ENCODE data around the gene MCEMP1.
"Not testable (repeated sequence)": the region's sequence is repeated elsewhere in the genome, so short reads cannot be mapped to it uniquely, and the experiment has no call there.

The MCEMP1 gene

DNA sequence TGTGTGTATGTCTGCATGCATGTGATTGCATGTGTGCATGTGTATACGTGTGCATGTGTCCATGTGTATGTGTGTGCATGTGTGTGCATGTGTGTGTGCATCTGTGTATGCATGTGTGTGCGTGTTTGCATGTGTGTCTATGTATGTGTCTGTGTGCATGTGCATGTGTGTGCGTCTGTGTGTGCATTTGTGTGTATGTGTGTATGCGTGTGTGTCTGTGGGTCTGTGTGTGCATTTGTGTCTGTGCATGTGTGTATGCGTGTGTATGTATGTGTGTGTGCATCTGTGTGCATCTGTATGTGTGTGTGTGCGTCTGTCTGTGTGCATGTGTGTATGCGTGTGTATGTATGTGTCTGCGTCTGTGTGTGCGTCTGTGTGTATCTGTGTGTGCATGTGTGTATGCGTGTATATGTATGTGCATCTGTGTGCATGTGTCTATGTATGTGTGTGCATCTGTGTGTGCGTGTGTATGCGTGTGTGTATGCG is 37.0 kb upstream of the MCEMP1 start:
- ATAC-seq (ENCODE audit: low read depth): no peak
- Mint-ChIP-seq H3K27me3 (no peaks in the 10 kb centered on the region), H3K4me1 (peaks cover 26% of the 10 kb centered on the region), H3K27ac (no peak overlapping the region), H3K36me3 (peaks cover 12% of the 10 kb centered on the region), H3K4me3 (no peak overlapping the region), H3K9me3 (peaks cover 1% of the 10 kb centered on the region)
- no peak for DNase-seq (ENCODE audit: low spot score in 2 of 2)

GRCh38 chr19:7640803-7641202 is 36.1 kb upstream of the MCEMP1 start:
- Mint-ChIP-seq H3K4me3 (no peak overlapping the region), H3K9me3 (peaks cover 1% of the 10 kb centered on the region), H3K27me3 (no peaks in the 10 kb centered on the region), H3K4me1 (peaks cover 27% of the 10 kb centered on the region), H3K36me3 (peaks cover 15% of the 10 kb centered on the region), H3K27ac (no peak overlapping the region)
- ATAC-seq (ENCODE audit: low read depth): no peak
- DNase-seq (ENCODE audit: low spot score in 2 of 2): no peak

- peaks cover 1% of the 10 kb centered on the region for H3K9me3 Mint-ChIP-seq
- ATAC-seq (ENCODE audit: low read depth) (no peak), DNase-seq (ENCODE audit: low spot score in 2 of 2) (no peak)
- H3K4me1 Mint-ChIP-seq: peaks cover 25% of the 10 kb centered on the region
- H3K27ac Mint-ChIP-seq: no peak overlapping the region
- no peaks in the 10 kb centered on the region for H3K27me3 Mint-ChIP-seq
- H3K36me3 Mint-ChIP-seq: peaks cover 18% of the 10 kb centered on the region
- H3K4me3 Mint-ChIP-seq: no peak overlapping the region
Measured at GRCh38 chr19:7641290-7642276, 35.3 kb upstream of the MCEMP1 start.

DNA sequence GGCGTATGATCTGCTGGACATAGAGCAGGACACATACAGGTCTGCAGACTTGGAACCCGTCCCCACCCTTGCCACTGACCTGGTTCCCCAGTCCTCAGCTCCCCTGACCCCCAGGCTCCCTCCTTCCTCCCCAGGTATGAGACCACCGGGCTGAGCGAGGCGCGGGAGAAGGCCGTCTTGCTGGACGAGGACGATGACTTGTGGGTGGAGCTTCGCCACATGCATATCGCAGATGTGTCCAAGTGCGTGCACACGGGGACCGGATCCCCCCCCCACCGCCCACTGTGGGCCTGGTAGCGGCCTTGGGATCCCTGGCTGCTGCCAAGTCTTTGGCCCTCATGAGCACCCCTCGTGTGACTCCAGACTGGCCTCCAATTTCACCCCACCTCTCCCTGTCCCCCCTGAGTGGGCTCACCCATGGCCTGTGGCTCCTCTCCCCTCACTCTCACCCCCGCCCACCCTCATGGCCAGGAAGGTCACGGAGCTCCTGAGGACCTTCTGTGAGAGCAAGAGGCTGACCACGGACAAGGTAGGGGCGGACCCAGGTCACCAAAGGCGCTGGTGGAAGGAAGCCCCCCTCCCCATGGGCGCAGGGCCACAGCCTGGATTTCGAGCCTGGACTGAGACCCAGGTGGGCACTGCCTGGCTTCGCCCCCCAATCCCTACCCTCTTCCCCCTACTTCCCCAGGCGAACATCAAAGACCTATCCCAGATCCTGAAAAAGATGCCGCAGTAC is 34.4 kb upstream of the MCEMP1 start:
- no peak for ATAC-seq (ENCODE audit: low read depth)
- peaks cover 1% of the 10 kb centered on the region for H3K9me3 Mint-ChIP-seq
- H3K4me1 Mint-ChIP-seq: peaks cover 21% of the 10 kb centered on the region
- H3K4me3 Mint-ChIP-seq: no peak overlapping the region
- no peak for DNase-seq (ENCODE audit: low spot score in 2 of 2)
- H3K27ac Mint-ChIP-seq: no peak overlapping the region
- H3K36me3 Mint-ChIP-seq: peaks cover 18% of the 10 kb centered on the region
- H3K27me3 Mint-ChIP-seq: no peaks in the 10 kb centered on the region

DNA sequence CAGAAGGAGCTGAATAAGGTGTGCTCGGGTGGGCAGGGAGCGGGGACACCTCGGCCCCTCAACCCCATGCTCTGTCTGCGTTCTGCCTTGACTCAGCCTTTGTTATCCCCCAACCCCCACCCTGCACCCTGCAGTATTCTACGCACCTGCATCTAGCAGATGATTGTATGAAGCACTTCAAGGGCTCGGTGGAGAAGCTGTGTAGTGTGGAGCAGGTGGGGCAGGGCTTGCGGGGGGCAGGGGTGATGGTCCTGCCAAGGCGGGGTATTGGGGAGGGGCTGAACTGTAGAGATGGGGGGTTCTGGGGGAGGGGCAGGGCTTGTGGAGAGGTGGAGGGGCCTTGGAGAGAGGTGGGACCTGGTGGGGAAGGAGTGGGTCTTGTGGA is 33.9 kb upstream of the MCEMP1 start:
- H3K4me1 Mint-ChIP-seq: peaks cover 21% of the 10 kb centered on the region
- H3K27ac Mint-ChIP-seq: no peak overlapping the region

DNA sequence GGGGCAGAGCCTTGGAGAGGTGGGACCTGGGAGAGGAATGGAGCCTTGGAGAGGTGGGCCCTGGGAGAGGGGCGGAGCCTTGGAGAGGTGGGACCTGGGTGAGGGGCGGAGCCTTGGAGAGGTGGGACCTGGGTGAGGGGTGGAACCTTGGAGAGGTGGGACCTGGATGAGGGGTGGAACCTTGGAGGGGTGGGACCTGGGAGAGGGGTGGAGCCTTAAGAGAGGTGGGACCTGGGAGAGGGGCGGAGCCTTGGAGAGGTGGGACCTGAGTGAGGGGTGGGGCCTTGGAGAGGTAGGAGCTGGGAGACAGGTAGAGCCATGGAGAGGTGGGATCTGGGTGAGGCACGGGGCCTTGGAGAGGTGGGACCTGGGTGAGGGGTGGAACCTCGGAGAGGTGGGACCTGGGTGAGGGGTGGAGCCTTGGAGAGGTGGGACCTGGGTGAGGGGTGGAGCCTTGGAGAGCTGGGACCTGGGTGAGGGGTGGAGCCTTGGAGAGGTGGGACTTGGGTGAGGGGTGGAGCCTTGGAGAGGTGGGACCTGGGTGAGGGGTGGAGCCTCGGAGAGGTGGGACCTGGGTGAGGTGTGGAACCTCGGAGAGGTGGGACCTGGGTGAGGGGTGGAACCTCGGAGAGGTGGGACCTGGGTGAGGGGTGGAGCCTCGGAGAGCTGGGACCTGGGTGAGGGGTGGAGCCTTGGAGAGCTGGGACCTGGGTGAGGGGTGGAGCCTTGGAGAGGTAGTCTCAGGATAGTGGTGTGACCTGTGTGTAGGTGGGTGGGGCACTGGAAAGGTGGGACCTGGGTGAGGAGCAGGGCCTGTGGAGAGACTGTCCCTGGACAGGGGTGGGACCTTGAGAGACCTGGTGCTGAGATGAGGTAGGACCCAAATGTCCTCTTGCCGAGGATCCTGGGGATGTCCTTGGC is 33.0 kb upstream of the MCEMP1 start:
- not testable (repeated sequence) for H3K27ac Mint-ChIP-seq; H3K9me3 Mint-ChIP-seq; ATAC-seq (ENCODE audit: low read depth); H3K27me3 Mint-ChIP-seq; DNase-seq (ENCODE audit: low spot score in 2 of 2); H3K4me3 Mint-ChIP-seq
- peaks cover 19% of the 10 kb centered on the region for H3K4me1 Mint-ChIP-seq
- peaks cover 20% of the 10 kb centered on the region for H3K36me3 Mint-ChIP-seq

More for the DNA sequence above, 33.9 kb upstream of the MCEMP1 start:
- ATAC-seq (ENCODE audit: low read depth) (no peak), DNase-seq (ENCODE audit: low spot score in 2 of 2) (no peak)
- Mint-ChIP-seq H3K36me3 (peaks cover 20% of the 10 kb centered on the region), H3K4me3 (no peak overlapping the region), H3K27me3 (no peaks in the 10 kb centered on the region), H3K9me3 (peaks cover 1% of the 10 kb centered on the region)

DNA sequence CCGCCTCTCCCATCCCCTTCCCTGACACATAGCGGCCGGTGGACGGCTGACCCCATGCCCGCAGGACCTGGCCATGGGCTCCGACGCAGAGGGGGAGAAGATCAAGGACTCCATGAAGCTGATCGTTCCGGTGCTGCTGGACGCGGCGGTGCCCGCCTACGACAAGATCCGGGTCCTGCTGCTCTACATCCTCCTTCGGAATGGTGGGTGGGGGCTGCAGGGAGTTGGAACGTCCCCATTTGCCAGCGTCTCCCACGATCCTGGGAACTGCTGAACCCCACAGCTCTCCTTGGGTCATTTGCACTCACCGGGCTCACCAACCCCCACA is 32.4 kb upstream of the MCEMP1 start:
- no peak for ATAC-seq (ENCODE audit: low read depth)
- Mint-ChIP-seq H3K27me3 (no peaks in the 10 kb centered on the region), H3K4me3 (no peak overlapping the region), H3K4me1 (peaks cover 17% of the 10 kb centered on the region), H3K9me3 (peaks cover 1% of the 10 kb centered on the region), H3K36me3 (peaks cover 20% of the 10 kb centered on the region), H3K27ac (no peak overlapping the region)
- DNase-seq (ENCODE audit: low spot score in 2 of 2): no peak

GRCh38 chr19:7645163-7645562 is 31.7 kb upstream of the MCEMP1 start:
- Mint-ChIP-seq H3K27ac (no peak overlapping the region), H3K9me3 (no peaks in the 10 kb centered on the region), H3K27me3 (no peaks in the 10 kb centered on the region), H3K36me3 (peaks cover 15% of the 10 kb centered on the region), H3K4me3 (no peak overlapping the region), H3K4me1 (peaks cover 10% of the 10 kb centered on the region)
- ATAC-seq (ENCODE audit: low read depth) (no peak), DNase-seq (ENCODE audit: low spot score in 2 of 2) (no peak)

GRCh38 chr19:7645656-7646425 is 31.0 kb upstream of the MCEMP1 start:
- no peak for ATAC-seq (ENCODE audit: low read depth)
- Mint-ChIP-seq H3K9me3 (no peaks in the 10 kb centered on the region), H3K36me3 (peaks cover 12% of the 10 kb centered on the region), H3K27me3 (no peaks in the 10 kb centered on the region), H3K4me1 (peaks cover 7% of the 10 kb centered on the region), H3K4me3 (no peak overlapping the region), H3K27ac (peak overlapping the region; percentile 15)
- no peak for DNase-seq (ENCODE audit: low spot score in 2 of 2)

- ATAC-seq (ENCODE audit: low read depth) (no peak), DNase-seq (ENCODE audit: low spot score in 2 of 2) (no peak)
- peaks cover 7% of the 10 kb centered on the region for H3K4me1 Mint-ChIP-seq
- H3K4me3 Mint-ChIP-seq: no peak overlapping the region
- H3K36me3 Mint-ChIP-seq: peaks cover 12% of the 10 kb centered on the region
- no peaks in the 10 kb centered on the region for H3K9me3 Mint-ChIP-seq
- no peak overlapping the region for H3K27ac Mint-ChIP-seq
- H3K27me3 Mint-ChIP-seq: no peaks in the 10 kb centered on the region
Measured at GRCh38 chr19:7646426-7646700, 30.5 kb upstream of the MCEMP1 start.

GRCh38 chr19:7647156-7647555 is 29.7 kb upstream of the MCEMP1 start:
- ATAC-seq (ENCODE audit: low read depth): no peak
- Mint-ChIP-seq H3K9me3 (no peaks in the 10 kb centered on the region), H3K27me3 (no peaks in the 10 kb centered on the region), H3K27ac (no peak overlapping the region), H3K4me1 (peaks cover 9% of the 10 kb centered on the region), H3K4me3 (no peak overlapping the region), H3K36me3 (peaks cover 12% of the 10 kb centered on the region)
- no peak for DNase-seq (ENCODE audit: low spot score in 2 of 2)

DNA sequence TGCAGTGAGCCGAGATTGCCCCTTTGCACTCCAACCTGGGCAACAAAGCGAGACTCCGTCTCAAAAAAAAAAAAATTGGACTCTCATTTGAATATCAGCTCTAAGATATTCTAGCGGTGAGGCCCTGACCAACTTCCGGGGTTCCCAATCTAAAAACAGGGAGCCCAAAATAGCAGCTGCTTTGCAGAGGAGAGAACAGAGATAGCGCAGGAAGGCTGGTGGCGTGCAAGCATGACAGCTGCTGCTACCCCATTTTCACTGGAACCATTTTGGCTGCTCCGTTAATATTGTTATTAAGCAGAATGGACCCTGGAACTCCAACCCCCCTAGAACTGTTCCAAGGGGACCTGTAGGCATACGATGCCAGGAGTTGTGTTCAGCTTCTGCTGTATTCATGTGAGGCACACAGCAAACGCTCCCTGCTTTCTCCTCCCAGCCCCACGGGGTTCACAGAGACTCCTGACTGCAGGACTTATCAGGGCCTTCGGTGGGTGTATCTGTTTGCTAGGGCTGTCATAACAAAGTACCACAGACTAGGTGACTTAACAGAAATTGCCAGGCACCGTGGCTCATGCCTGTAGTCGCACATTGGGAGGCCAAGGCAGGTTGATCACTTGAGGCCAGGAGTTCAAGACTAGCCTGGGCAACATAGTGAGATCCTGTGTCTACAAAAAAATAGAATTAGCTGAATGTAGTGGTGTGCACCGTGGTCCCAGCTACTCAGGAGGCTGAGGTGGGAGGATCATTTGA is 28.4 kb upstream of the MCEMP1 start:
- H3K9me3 Mint-ChIP-seq: no peaks in the 10 kb centered on the region
- no peak overlapping the region for H3K4me3 Mint-ChIP-seq
- H3K36me3 Mint-ChIP-seq: peaks cover 12% of the 10 kb centered on the region
- H3K4me1 Mint-ChIP-seq: peaks cover 11% of the 10 kb centered on the region
- ATAC-seq (ENCODE audit: low read depth) (no peak), DNase-seq (ENCODE audit: low spot score in 2 of 2) (no peak)
- no peaks in the 10 kb centered on the region for H3K27me3 Mint-ChIP-seq
- no peak overlapping the region for H3K27ac Mint-ChIP-seq

DNA sequence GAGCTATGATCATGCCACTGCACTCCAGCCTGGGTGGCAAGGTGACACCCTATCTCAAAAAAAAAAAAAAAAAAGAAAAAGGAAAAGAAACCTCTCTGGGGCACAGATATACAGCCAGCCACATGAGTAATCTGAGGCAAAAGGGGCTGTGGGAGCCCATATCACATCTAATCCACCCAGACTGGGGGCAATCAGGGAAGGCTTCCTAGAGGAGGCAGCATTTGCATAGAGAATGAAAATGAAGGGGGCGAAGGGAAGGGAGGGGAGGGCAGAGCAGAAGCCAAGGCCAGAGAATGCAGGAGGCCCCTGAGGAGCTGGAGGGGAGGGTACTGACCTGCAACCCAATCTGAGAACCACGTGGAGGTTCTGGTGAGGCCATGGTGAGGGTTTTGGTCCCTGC is 26.7 kb upstream of the MCEMP1 start:
- no peak for DNase-seq (ENCODE audit: low spot score in 2 of 2)
- Mint-ChIP-seq H3K4me3 (no peak overlapping the region), H3K27ac (no peak overlapping the region), H3K4me1 (peaks cover 11% of the 10 kb centered on the region), H3K27me3 (no peaks in the 10 kb centered on the region), H3K9me3 (no peaks in the 10 kb centered on the region), H3K36me3 (peaks cover 8% of the 10 kb centered on the region)
- no peak for ATAC-seq (ENCODE audit: low read depth)

Data from memory B cell (primary cell).